K562 (cell line): ENCODE results near the gene ATP5MK. TPM values are rescaled to one million over a fixed set of nuclear protein-coding genes. Genes with fewer than 3 reads are reported as not detected.

Experiments
- ARHGAP35 ChIP-seq: fragments of 450-650 bp; IDR thresholded peaks from 2 replicates; pipeline ENCODE4 v1.6.1; 2018; ENCODE audit not compliant: partially characterized antibody
- CC2D1A ChIP-seq: fragments of 450-650 bp; IDR thresholded peaks from 2 replicates; pipeline ENCODE4 v1.6.1; 2017; ENCODE audit warnings: mild to moderate bottlenecking
- ELF2 ChIP-seq: fragments of 250-450 bp; sonication (Bioruptor Pico); IDR thresholded peaks from 2 replicates; pipeline ENCODE4 v1.5.0; 2021; ENCODE audit warnings: mild to moderate bottlenecking
- HDAC8 ChIP-seq: fragments of 450-650 bp; IDR thresholded peaks from 2 replicates; pipeline ENCODE4 v1.6.1; 2016; ENCODE audit warnings: mild to moderate bottlenecking, missing genetic modification characterization, moderate library complexity, missing compliant biosample characterization
- HDGF ChIP-seq: fragments of 450-650 bp; IDR thresholded peaks from 2 replicates; pipeline ENCODE4 v1.6.1; 2016
- KDM1A ChIP-seq, 2 experiments: fragments of 450-650 bp; IDR thresholded peaks; 2 replicates each; pipeline ENCODE4 v1.6.1; 2016; ENCODE audit warnings: mild to moderate bottlenecking in 2 of 2
- KLF6 ChIP-seq: fragments of 250-450 bp; sonication (Bioruptor Pico); IDR thresholded peaks from 2 replicates; pipeline ENCODE4 v1.4.0; 2020; ENCODE audit warnings: mild to moderate bottlenecking, moderate library complexity, borderline replicate concordance
- MECOM ChIP-seq: fragments of 250-450 bp; sonication (Bioruptor Pico); IDR thresholded peaks from 2 replicates; pipeline ENCODE4 v1.8.0; 2022; ENCODE audit warnings: inconsistent platforms
- NR2C2 ChIP-seq, 2 experiments: fragments of 200-800 bp in 1 of 2; sonication (Bioruptor generic) in 1 of 2; sonication (generic) in 1 of 2; formaldehyde crosslinking in 1 of 2; IDR thresholded peaks; 2 replicates each; pipeline versions ENCODE4 v1.6.1 to v1.8.0; 2016 to 2022; ENCODE audit warnings: mild to moderate bottlenecking in 1 of 2, missing compliant biosample characterization in 1 of 2, missing genetic modification characterization in 1 of 2, missing genetic modification reagents in 1 of 2
- SMARCA4 ChIP-seq: fragments of 450-650 bp; IDR thresholded peaks from 2 replicates; pipeline ENCODE4 v1.6.1; 2016
- USF1 ChIP-seq: sonication (generic); formaldehyde crosslinking; IDR thresholded peaks from 2 replicates; pipeline ENCODE4 v1.9.0; 2022; ENCODE audit warnings: mild to moderate bottlenecking, missing genetic modification reagents
- USF2 ChIP-seq: sonication (generic); formaldehyde crosslinking; IDR thresholded peaks from 2 replicates; pipeline ENCODE4 v1.5.0; 2020; ENCODE audit warnings: missing genetic modification reagents
- ZFP30 ChIP-seq: fragments of 250-450 bp; sonication (Bioruptor Pico); IDR thresholded peaks from 2 replicates; pipeline ENCODE4 v1.8.0; 2022; ENCODE audit warnings: moderate library complexity, mild to moderate bottlenecking, inconsistent platforms, borderline replicate concordance
- ZNF133 ChIP-seq: fragments of 250-450 bp; sonication (Bioruptor Pico); IDR thresholded peaks from 2 replicates; pipeline ENCODE4 v1.4.0; 2020; ENCODE audit warnings: mild to moderate bottlenecking
- ZNF589 ChIP-seq: fragments of 200-800 bp; sonication (Bioruptor generic); IDR thresholded peaks from 2 replicates; pipeline ENCODE4 v1.6.1; 2016; ENCODE audit warnings: low read depth, missing genetic modification characterization, missing compliant biosample characterization
- ZNF696 ChIP-seq: fragments of 250-450 bp; sonication (Bioruptor Pico); conservative IDR thresholded peaks from 2 replicates; pipeline ENCODE4 v1.4.0; 2020; ENCODE audit warnings: mild to moderate bottlenecking, moderate library complexity
- polyA plus RNA-seq, 8 experiments: library from polyadenylated mRNA; depleted of rRNA in 4 of 8; stranded (reverse) in 5 of 8; unstranded in 3 of 8; fragments of >200 nt; fragmentation: Nextera tagmentation in 2 of 8; fragmentation: Illumina TruSeq in 1 of 8; extraction: Ambion mirVana in 2 of 8; extraction: Trizol in 1 of 8; gene quantifications; 2 replicates each; pipeline versions ENCODE4 v1.2.1 to v1.2.3, GENCODE V29; 2011 to 2014; ENCODE audit warnings: inconsistent platforms in 1 of 8, missing spikeins in 1 of 8
- total RNA-seq, 7 experiments: library from RNA; depleted of rRNA in 6 of 7; stranded (reverse); fragments of >200 nt in 6 of 7; fragmentation: Illumina TruSeq in 2 of 7; extraction: Trizol in 2 of 7; gene quantifications; 2 replicates each; pipeline versions ENCODE4 v1.2.1 to v1.2.3, GENCODE V29; 2011 to 2021; ENCODE audit warnings: low replicate concordance in 1 of 7
- TF ChIP-seq, protein P1 (sequence below): fragments of 250-450 bp; sonication (Bioruptor Pico); IDR thresholded peaks from 2 replicates; pipeline ENCODE4 v1.8.0; 2022; ENCODE audit warnings: inconsistent platforms, mild to moderate bottlenecking, moderate library complexity, borderline replicate concordance
- TF ChIP-seq, protein P2 (sequence below): fragments of 450-650 bp; IDR thresholded peaks from 2 replicates; pipeline ENCODE4 v1.6.1; 2016; ENCODE audit warnings: low read depth

The ATP5MK gene
- total and polyA plus RNA-seq, 9 of the 15 experiments (the other 6 are each of a cell fraction or from before 2014, with no cell fraction given): 182 to 1,810 (median 741) TPM

- TF ChIP-seq ZNF696 (CRISPR knock-in tag) (no peak), NR2C2 (CRISPR knock-in tag; IDR thresholded peaks at IDR 0.05) (no peak), NR2C2 (tag; IDR thresholded peaks at IDR 0.05) (peak; percentile 30; the same call in 1 of the 2 replicates), USF1 (CRISPR knock-in tag) (no peak), KDM1A (IDR thresholded peaks at IDR 0.05) (no peak), MECOM (CRISPR knock-in tag) (no peak), ZNF133 (no peak), KLF6 (no peak; the same call in 1 of the 2 replicates), HDGF (no peak), ARHGAP35 (no peak), HDAC8 (tag) (no peak), ZNF589 (no peak), SMARCA4 (no peak), ZFP30 (no peak), ELF2 (no peak), CC2D1A (no peak), USF2 (CRISPR knock-in tag) (no peak)
- TF ChIP-seq, protein P1, sequence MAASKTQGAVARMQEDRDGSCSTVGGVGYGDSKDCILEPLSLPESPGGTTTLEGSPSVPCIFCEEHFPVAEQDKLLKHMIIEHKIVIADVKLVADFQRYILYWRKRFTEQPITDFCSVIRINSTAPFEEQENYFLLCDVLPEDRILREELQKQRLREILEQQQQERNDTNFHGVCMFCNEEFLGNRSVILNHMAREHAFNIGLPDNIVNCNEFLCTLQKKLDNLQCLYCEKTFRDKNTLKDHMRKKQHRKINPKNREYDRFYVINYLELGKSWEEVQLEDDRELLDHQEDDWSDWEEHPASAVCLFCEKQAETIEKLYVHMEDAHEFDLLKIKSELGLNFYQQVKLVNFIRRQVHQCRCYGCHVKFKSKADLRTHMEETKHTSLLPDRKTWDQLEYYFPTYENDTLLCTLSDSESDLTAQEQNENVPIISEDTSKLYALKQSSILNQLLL: no peak
- TF ChIP-seq, protein P2, sequence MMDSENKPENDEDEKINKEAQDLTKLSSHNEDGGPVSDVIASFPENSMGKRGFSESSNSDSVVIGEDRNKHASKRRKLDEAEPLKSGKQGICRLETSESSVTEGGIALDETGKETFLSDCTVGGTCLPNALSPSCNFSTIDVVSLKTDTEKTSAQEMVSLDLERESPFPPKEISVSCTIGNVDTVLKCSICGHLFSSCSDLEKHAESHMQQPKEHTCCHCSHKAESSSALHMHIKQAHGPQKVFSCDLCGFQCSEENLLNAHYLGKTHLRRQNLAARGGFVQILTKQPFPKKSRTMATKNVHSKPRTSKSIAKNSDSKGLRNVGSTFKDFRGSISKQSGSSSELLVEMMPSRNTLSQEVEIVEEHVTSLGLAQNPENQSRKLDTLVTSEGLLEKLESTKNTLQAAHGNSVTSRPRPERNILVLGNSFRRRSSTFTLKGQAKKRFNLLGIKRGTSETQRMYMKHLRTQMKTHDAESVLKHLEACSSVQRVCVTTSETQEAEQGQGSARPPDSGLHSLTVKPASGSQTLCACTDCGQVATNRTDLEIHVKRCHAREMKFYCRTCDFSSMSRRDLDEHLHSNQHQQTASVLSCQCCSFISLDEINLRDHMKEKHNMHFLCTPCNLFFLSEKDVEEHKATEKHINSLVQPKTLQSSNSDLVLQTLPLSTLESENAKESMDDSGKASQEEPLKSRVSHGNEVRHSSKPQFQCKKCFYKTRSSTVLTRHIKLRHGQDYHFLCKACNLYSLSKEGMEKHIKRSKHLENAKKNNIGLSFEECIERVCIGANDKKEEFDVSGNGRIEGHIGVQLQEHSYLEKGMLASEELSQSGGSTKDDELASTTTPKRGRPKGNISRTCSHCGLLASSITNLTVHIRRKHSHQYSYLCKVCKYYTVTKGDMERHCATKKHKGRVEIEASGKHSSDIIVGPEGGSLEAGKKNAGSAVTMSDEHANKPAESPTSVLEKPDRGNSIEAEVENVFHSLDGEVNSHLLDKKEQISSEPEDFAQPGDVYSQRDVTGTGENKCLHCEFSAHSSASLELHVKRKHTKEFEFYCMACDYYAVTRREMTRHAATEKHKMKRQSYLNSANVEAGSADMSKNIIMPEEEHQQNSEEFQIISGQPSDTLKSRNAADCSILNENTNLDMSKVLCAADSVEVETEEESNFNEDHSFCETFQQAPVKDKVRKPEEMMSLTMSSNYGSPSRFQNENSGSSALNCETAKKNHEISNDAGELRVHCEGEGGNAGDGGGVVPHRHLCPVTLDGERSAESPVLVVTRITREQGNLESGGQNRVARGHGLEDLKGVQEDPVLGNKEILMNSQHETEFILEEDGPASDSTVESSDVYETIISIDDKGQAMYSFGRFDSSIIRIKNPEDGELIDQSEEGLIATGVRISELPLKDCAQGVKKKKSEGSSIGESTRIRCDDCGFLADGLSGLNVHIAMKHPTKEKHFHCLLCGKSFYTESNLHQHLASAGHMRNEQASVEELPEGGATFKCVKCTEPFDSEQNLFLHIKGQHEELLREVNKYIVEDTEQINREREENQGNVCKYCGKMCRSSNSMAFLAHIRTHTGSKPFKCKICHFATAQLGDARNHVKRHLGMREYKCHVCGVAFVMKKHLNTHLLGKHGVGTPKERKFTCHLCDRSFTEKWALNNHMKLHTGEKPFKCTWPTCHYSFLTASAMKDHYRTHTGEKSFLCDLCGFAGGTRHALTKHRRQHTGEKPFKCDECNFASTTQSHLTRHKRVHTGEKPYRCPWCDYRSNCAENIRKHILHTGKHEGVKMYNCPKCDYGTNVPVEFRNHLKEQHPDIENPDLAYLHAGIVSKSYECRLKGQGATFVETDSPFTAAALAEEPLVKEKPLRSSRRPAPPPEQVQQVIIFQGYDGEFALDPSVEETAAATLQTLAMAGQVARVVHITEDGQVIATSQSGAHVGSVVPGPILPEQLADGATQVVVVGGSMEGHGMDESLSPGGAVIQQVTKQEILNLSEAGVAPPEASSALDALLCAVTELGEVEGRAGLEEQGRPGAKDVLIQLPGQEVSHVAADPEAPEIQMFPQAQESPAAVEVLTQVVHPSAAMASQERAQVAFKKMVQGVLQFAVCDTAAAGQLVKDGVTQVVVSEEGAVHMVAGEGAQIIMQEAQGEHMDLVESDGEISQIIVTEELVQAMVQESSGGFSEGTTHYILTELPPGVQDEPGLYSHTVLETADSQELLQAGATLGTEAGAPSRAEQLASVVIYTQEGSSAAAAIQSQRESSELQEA: no peak
These were observed at the start of gene ATP5MK, which contains the start of gene PDCD11 (continued) for GRCh38 chr10:103396067-103396788.
